H9 (cell line): ENCODE measurements around the gene XYLB. TPM values are rescaled to one million over a fixed set of nuclear protein-coding genes. Genes with fewer than 3 reads are reported as not detected.

ENCODE experiments used
- DNase-seq: peaks from one replicate; pipeline ENCODE4 v3.0.0-alpha.2; 2017
- H2AFZ ChIP-seq: one replicate; pipeline ENCODE4 v1.6.1; 2013; ENCODE audit warnings: mild to moderate bottlenecking, low read length, control low read depth, moderate library complexity
- H2AK5ac ChIP-seq: 2 replicates; pipeline ENCODE4 v1.6.1; 2013; ENCODE audit warnings: low read length, control low read depth, mixed read lengths; ENCODE audit not compliant: insufficient read length
- H2BK120ac ChIP-seq: one replicate; pipeline ENCODE4 v1.6.1; 2013; ENCODE audit warnings: low read depth, mild to moderate bottlenecking, low read length, control low read depth, inconsistent platforms; ENCODE audit not compliant: poor library complexity, severe bottlenecking
- H2BK12ac ChIP-seq: 2 replicates; pipeline ENCODE4 v1.6.1; 2013; ENCODE audit warnings: low read length, control low read depth, mixed read lengths, low read depth; ENCODE audit not compliant: insufficient read length
- H2BK15ac ChIP-seq: 2 replicates; pipeline ENCODE4 v1.6.1; 2013; ENCODE audit warnings: low read depth, low read length, control low read depth
- H2BK20ac ChIP-seq: one replicate; pipeline ENCODE4 v1.6.1; 2013; ENCODE audit warnings: low read depth, mild to moderate bottlenecking, low read length, control low read depth, inconsistent platforms; ENCODE audit not compliant: poor library complexity, severe bottlenecking
- H2BK5ac ChIP-seq: 2 replicates; pipeline ENCODE4 v1.6.1; 2013; ENCODE audit warnings: low read length, control low read depth, mixed read lengths; ENCODE audit not compliant: insufficient read length
- H3K14ac ChIP-seq: 2 replicates; pipeline ENCODE4 v1.6.1; 2013; ENCODE audit warnings: low read length, control low read depth; ENCODE audit not compliant: insufficient read depth
- H3K18ac ChIP-seq: 2 replicates; pipeline ENCODE4 v1.6.1; 2013; ENCODE audit warnings: low read depth, mild to moderate bottlenecking, mixed read lengths, low read length, control low read depth; ENCODE audit not compliant: insufficient read length
- H3K23ac ChIP-seq: 2 replicates; pipeline ENCODE4 v1.6.1; 2013; ENCODE audit warnings: low read length, control low read depth, mixed read lengths, low read depth; ENCODE audit not compliant: insufficient read length
- H3K23me2 ChIP-seq: 2 replicates; pipeline ENCODE4 v1.6.1; 2013; ENCODE audit warnings: low read depth, mild to moderate bottlenecking, mixed read lengths, low read length, control low read depth; ENCODE audit not compliant: insufficient read length, poor library complexity, severe bottlenecking
- H3K27ac ChIP-seq: 2 replicates; pipeline ENCODE4 v1.5.1; 2013; ENCODE audit warnings: low read length, control low read depth, mixed read lengths, low read depth; ENCODE audit not compliant: insufficient read length
- H3K27me3 ChIP-seq: 2 replicates; pipeline ENCODE4 v1.6.1; 2013; ENCODE audit warnings: low read length, control low read depth, inconsistent platforms; ENCODE audit not compliant: insufficient read depth
- H3K4ac ChIP-seq: 2 replicates; pipeline ENCODE4 v1.6.1; 2013; ENCODE audit warnings: low read depth, mild to moderate bottlenecking, control low read depth, inconsistent platforms, low read length, moderate library complexity
- H3K4me1 ChIP-seq: 2 replicates; pipeline ENCODE4 v1.6.1; 2013; ENCODE audit warnings: low read length, control low read depth, inconsistent platforms; ENCODE audit not compliant: insufficient read depth
- H3K4me2 ChIP-seq: 2 replicates; pipeline ENCODE4 v1.6.1; 2013; ENCODE audit warnings: low read length, control low read depth, mixed read lengths; ENCODE audit not compliant: insufficient read length, insufficient read depth
- H3K56ac ChIP-seq: 2 replicates; pipeline ENCODE4 v1.6.1; 2013; ENCODE audit warnings: low read depth, mild to moderate bottlenecking, mixed read lengths, low read length, control low read depth; ENCODE audit not compliant: insufficient read length
- H3K79me1 ChIP-seq: 2 replicates; pipeline ENCODE4 v1.6.1; 2013; ENCODE audit warnings: low read depth, mild to moderate bottlenecking, moderate library complexity, low read length, control low read depth, inconsistent platforms; ENCODE audit not compliant: insufficient read depth, poor library complexity, severe bottlenecking
- H3K79me2 ChIP-seq: 2 replicates; pipeline ENCODE4 v1.6.1; 2013; ENCODE audit warnings: low read length, control low read depth, inconsistent platforms; ENCODE audit not compliant: insufficient read depth
- H3K9ac ChIP-seq: 2 replicates; pipeline ENCODE4 v1.6.1; 2013; ENCODE audit warnings: low read length, control low read depth, mixed read lengths; ENCODE audit not compliant: insufficient read length; ENCODE audit errors: extremely low read depth
- H3K9me3 ChIP-seq: one replicate; pipeline ENCODE4 v1.6.1; 2013; ENCODE audit warnings: low read depth, low read length, inconsistent platforms; ENCODE audit not compliant: control insufficient read depth
- H3T11ph ChIP-seq: one replicate; pipeline ENCODE4 v1.6.1; 2013; ENCODE audit warnings: mild to moderate bottlenecking, low read length, control low read depth, inconsistent platforms
- H4K20me1 ChIP-seq: one replicate; pipeline ENCODE4 v1.6.1; 2013; ENCODE audit not compliant: control insufficient read depth, insufficient read length, insufficient read depth
- H4K5ac ChIP-seq: 2 replicates; pipeline ENCODE4 v1.6.1; 2013; ENCODE audit warnings: low read depth, mild to moderate bottlenecking, mixed read lengths, low read length, control low read depth; ENCODE audit not compliant: insufficient read length
- H4K8ac ChIP-seq: replicated peaks from 2 replicates; pipeline ENCODE4 v1.6.1; 2013; ENCODE audit warnings: low read length, control low read depth, mixed read lengths, low read depth; ENCODE audit not compliant: insufficient read length
- H4K91ac ChIP-seq: 2 replicates; pipeline ENCODE4 v1.6.1; 2013; ENCODE audit warnings: low read depth, mild to moderate bottlenecking, moderate library complexity, mixed read lengths, low read length, control low read depth; ENCODE audit not compliant: insufficient read length
- H3K27ac Mint-ChIP-seq, 3 experiments: 2 replicates in 2 of 3; 3 replicates in 1 of 3; pipeline ENCODE4 v1.8.0; 2020 to 2021; ENCODE audit warnings: mixed read lengths in 3 of 3, mild to moderate bottlenecking in 1 of 3, moderate library complexity in 1 of 3
- H3K27me3 Mint-ChIP-seq: 2 replicates; pipeline ENCODE4 v1.8.0; 2021; ENCODE audit warnings: low read depth, mild to moderate bottlenecking, moderate library complexity, mixed read lengths
- H3K36me3 Mint-ChIP-seq, 3 experiments: 2 replicates in 2 of 3; 3 replicates in 1 of 3; pipeline ENCODE4 v1.8.0; 2020 to 2021; ENCODE audit warnings: low read depth in 3 of 3, mixed read lengths in 3 of 3; ENCODE audit not compliant: insufficient read depth in 1 of 3
- H3K4me1 Mint-ChIP-seq, 2 experiments: 2 replicates each; pipeline ENCODE4 v1.8.0; 2020; ENCODE audit warnings: mixed read lengths in 2 of 2
- H3K4me3 Mint-ChIP-seq, 2 experiments: 2 replicates in 1 of 2; 3 replicates in 1 of 2; pipeline ENCODE4 v1.8.0; 2020 to 2021; ENCODE audit warnings: mild to moderate bottlenecking in 2 of 2, mixed read lengths in 2 of 2, moderate library complexity in 1 of 2
- H3K9me3 Mint-ChIP-seq, 2 experiments: 2 replicates in 1 of 2; 3 replicates in 1 of 2; pipeline ENCODE4 v1.8.0; 2020; ENCODE audit warnings: mild to moderate bottlenecking in 2 of 2, mixed read lengths in 2 of 2, moderate library complexity in 1 of 2
- CTCF ChIP-seq: fragments of 200-600 bp; sonication (generic); conservative IDR thresholded peaks from 3 replicates; pipeline ENCODE4 v1.8.0; 2021; ENCODE audit warnings: antibody characterized with exemption, mild to moderate bottlenecking
- WGBS: extraction: QIAGEN DNeasy Blood & Tissue Kit; methylation state at CpG from one replicate; pipeline ENCODE4 v1.1.7; 2013; ENCODE audit warnings: missing lambda C conversion rate, low lambda C conversion rate, mixed read lengths; ENCODE audit not compliant: insufficient read length; ENCODE audit errors: extremely low coverage; 5-methylcytosine and 5-hydroxymethylcytosine counted together
- total RNA-seq: library from RNA; stranded (reverse); gene quantifications from 2 replicates; pipeline ENCODE4 v1.2.1, GENCODE V29; 2021

The XYLB gene
- total RNA-seq, 1 experiment from 2014 or later: 2.6 TPM

DNA sequence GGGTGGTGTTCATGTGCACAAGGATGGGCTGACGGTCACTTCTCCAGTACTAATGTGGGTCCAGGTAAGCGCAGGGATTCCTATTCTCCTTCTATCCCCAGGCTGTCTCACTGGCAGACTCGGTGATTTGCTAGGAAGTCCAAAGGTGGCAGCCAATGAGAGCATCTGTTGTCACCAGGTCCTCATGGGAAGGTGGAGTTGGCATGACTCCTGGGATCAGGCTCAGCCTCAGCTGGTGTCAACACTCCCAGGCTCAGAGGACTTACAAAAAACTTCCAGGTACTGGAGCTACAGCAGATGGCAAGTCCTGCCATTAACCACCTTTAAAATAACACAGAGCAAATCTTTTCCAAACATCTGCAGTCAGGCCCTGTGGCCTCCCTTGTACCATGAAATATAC is 13.8 kb downstream of the XYLB start:
- Mint-ChIP-seq H3K36me3 (peaks cover 17 to 31% (median 29%) of the 10 kb centered on the region in 3 experiments), H3K9me3 (peaks cover 11 to 18% of the 10 kb centered on the region in 2 experiments; a peak in 4 of 5 replicates), H3K27me3 (no peaks in the 10 kb centered on the region), H3K27ac (no peak overlapping the region), H3K4me3 (no peak overlapping the region), H3K4me1 (no peaks in the 10 kb centered on the region)
- H3K4me1 ChIP-seq: no peaks in the 10 kb centered on the region
- no peak overlapping the region for H3T11ph ChIP-seq
- H4K5ac ChIP-seq: no peak overlapping the region
- H2BK15ac ChIP-seq: no peak overlapping the region
- no peak overlapping the region for H3K4ac ChIP-seq
- no peak overlapping the region for H2BK20ac ChIP-seq
- no peaks in the 10 kb centered on the region for H3K79me1 ChIP-seq
- no peak overlapping the region for H4K91ac ChIP-seq
- H3K4me2 ChIP-seq: no peak overlapping the region
- H2BK12ac ChIP-seq: no peak overlapping the region
- WGBS: no CpG with 5 or more reads among the region's 3 CpGs
- H3K23ac ChIP-seq: no peak overlapping the region
- no peaks in the 10 kb centered on the region for H3K23me2 ChIP-seq
- H3K27me3 ChIP-seq: no peaks in the 10 kb centered on the region
- H2AFZ ChIP-seq: no peak overlapping the region
- no peak overlapping the region for H2BK120ac ChIP-seq
- no peak for TF ChIP-seq CTCF
- H3K9ac ChIP-seq: no peak overlapping the region
- no peak overlapping the region for H4K8ac ChIP-seq
- no peaks in the 10 kb centered on the region for H3K9me3 ChIP-seq
- DNase-seq: no peak
- no peak overlapping the region for H3K18ac ChIP-seq
- H2BK5ac ChIP-seq: no peak overlapping the region
- no peak overlapping the region for H2AK5ac ChIP-seq
- no peak overlapping the region for H3K56ac ChIP-seq
- no peak overlapping the region for H3K14ac ChIP-seq
- H3K79me2 ChIP-seq: no peaks in the 10 kb centered on the region
- H4K20me1 ChIP-seq: no peaks in the 10 kb centered on the region
- H3K27ac ChIP-seq: no peak overlapping the region
